K562 treated with DMSO at 1 percent for 12 hours (cell line): ENCODE results near the gene TBCK. TPM values are rescaled to one million over a fixed set of nuclear protein-coding genes. Genes with fewer than 3 reads are reported as not detected.

Experiments used
- total RNA-seq: library from RNA; unstranded; fragments of 300-600 nt; gene quantifications from 2 replicates; pipeline ENCODE4 v1.2.3, GENCODE V29; 2022; ENCODE audit not compliant: insufficient read depth

The TBCK gene
- total RNA-seq, result 3.8 and 7.7 TPM in 2 replicates

GRCh38 chr4:106315968-106316772 lies at the start of gene TBCK, which contains the start of gene AIMP1:
TSS of gene TBCK (minus strand) at chr4:106316209. CDS start at chr4:106308960, 7,249 bp downstream.
TSS of gene AIMP1 (plus strand) at chr4:106316550. CDS start at chr4:106325010, 8,460 bp downstream.

Other genes starting within 250 kb of the TBCK start
- 24.8 and 26.0 TPM in 2 replicates for gene AIMP1, start 341 bp upstream of the TBCK start, total RNA-seq
- not detected in 2 replicates for gene GIMD1, start 52.6 kb upstream of the TBCK start, total RNA-seq